HTERT RPE-1 (cell line): ENCODE data around the gene PITX2.
"Not testable (repeated sequence)": the region's sequence is repeated elsewhere in the genome, so short reads cannot be mapped to it uniquely, and the experiment has no call there.

Experiments used
- in situ Hi-C: fragments of 300-500 bp; cut with MboI; formaldehyde crosslinking; loops from 4 replicates; pipeline ENCODE4 v1.14.3; 2020; ENCODE audit warnings: low sequenced_read_pairs

Gene PITX2

GRCh38 chr4:110612631-110613269 lies 10.1 kb downstream of the PITX2 start:
- in situ Hi-C loops, result no loop called here

GRCh38 chr4:110611968-110612447 lies 10.9 kb downstream of the PITX2 start:
- in situ Hi-C loops, result no loop called here

- in situ Hi-C loops, result no loop called here
Observed at GRCh38 chr4:110610940-110611831, 11.7 kb downstream of the PITX2 start.

DNA sequence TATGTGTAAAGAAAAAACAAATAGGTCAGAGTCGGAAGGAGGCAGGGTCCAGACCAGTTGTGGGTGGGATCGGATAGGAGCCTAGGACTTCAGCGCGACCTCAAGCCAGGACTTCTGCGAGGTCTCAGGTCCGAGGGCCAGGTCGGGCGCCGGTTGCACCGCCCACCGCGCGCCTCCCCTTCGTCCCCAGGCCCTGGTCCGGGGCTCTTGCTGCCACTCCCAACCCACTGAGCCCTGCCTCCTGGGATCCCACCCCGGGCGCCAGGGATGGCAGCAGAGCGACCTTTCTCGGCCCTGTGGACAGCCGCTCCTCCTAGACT lies 12.3 kb downstream of the PITX2 start:
- in situ Hi-C loops, result no loop called here

DNA sequence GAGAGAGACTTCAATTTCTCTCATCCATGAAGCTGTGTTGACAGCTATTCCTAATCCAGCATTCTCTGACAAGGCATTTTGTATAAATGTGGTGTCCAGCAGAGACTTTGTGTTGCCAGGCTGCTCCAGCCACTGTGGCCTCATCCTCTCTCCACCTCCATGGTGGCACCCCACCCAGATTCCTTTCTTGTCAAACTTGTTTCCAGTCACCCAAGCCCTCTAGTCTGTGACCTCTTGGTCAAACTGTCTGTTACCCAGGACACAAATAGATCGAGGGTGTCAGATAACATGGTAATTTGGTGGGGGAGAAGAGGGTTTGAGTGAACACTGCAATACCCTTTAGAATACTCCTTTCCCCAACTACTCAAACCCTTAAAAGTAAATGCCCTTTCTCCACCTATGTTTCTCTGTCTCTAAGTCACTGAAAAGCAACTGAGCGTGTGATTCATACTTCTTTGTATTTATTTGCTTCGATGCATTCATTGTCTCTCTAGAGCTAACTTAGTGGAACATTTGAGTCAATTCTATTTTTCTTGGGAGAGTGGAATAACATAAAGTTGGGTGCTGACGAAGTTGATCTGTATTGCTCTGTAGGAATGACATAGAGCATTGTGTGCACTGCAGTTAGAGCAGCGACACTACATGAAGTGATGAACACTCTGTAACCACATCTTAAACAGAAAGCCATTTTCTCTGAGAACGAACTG lies 13.7 kb downstream of the PITX2 start:
- in situ Hi-C loops, result no loop called here

- in situ Hi-C loops, result no loop called here
Observed at GRCh38 chr4:110605077-110605476, 17.8 kb downstream of the PITX2 start.

DNA sequence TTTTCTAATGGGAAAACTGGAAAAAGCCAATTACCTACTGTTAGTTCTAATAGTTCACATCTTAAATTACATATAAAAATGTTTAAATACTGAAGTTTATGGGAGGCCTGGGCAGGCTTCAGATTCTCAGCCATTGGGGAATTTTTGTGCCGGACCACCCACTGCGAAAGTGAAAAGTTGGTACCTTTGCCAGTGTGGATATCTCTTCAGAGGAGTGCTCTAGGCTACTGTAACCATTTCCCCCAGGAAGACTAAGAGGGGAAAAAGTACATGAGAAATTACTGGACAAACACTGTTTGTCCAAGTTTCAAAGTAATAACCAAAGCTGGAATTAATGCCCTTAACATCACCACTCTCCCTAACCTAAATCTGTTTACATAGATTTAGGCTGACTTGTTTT lies 20.8 kb downstream of the PITX2 start:
- in situ Hi-C loops, result no loop called here

DNA sequence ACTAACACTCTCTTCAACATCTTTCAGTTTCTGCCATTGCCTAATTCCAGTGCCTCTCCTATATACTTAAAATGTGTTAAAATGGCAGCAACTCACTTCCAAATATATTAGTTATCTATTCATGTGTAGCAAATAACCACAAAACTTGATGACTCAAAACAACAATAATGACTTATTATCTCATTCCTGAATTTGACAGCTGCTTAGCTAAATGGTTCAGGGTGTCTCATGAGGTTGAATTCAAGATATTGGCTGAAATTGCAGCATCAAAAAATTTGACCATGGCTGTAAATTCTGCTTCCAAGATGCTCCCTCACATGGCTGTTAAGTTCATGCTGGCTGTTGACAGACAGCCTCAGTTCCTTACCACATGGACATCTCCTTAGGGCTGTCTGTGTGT lies 25.3 kb downstream of the PITX2 start:
- in situ Hi-C loops, result no loop called here

DNA sequence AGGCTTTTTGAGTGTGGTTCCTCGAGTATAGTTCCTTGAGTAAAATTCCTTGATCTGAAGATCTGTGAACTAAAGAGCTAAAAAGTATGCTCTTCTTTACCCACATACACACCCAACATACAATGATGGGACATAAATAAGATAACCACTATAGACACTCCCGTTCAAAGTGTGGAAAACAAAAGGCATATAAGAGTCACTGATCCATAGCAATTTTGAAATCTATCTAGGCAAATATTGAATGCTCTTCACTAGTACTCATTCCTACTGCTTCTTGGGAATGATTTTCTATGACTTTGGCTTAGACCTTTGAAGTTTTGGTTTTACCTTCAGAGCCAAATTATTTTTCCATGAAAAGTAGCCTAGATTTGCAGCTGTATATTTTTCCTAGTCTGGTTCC lies 26.4 kb downstream of the PITX2 start:
- in situ Hi-C loops, result no loop called here

GRCh38 chr4:110595583-110595982 lies 27.3 kb downstream of the PITX2 start:
- in situ Hi-C loops, result no loop called here

DNA sequence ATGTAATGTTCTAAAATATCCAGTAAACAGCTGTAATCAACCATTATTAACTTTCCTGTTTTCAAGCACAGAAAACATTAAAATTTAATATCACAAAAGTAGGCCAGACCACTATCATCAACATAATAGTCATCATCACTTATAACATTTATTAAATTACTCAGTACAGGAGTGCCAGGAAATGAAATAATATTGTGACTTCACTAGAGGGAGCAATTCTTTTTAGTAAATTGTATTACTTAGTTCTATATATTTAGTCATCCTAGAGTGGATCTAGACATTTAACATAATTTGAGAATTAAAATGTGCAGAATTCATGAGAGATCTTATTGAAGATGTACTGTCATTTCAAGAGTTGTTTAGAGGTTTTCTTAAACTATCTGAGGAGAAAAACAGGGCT lies 33.6 kb downstream of the PITX2 start:
- in situ Hi-C loops, result no loop called here

GRCh38 chr4:110587666-110588285 lies 35.1 kb downstream of the PITX2 start:
- in situ Hi-C loops, result no loop called here

DNA sequence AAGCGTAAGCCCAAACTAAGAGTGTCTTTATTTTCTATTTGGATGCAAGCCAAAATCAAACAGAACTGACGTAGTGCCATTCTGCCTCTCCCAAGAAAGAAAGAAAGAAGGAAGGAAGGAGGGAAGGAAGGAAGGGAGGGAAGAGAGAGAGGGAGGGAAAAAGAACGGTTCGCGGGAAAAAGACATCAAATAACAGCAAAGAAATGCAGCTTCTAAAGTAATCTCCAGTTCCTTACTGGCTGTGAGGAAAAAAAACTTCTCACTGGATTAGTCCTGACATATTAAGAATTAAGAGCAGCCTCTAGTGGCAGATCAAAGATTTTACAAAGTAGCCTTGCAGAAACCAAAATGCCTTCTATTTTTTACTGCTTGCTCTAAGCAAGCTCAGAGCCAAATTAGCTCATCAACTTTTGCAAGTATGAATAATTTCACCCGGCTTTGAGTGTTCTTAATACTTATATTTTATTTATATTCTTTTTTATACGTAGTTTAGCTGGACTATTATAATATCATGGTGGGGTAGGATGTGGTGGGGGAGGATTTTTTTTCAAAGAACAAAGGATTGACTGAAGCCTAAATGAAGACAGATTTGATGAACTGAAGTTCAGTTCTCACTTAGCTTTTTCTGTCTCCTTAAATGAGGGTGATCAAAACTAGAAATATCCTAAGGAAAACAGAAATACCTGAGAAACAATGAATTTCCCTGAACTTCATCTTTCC lies 36.6 kb downstream of the PITX2 start:
- in situ Hi-C loops, result no loop called here

- in situ Hi-C loops, result not testable (repeated sequence)
Observed at GRCh38 chr4:110576696-110577095, 46.2 kb downstream of the PITX2 start.
